Measurements from ENCODE around the gene FIBCD1. TPM values are rescaled to one million over a fixed set of nuclear protein-coding genes. Genes with fewer than 3 reads are reported as not detected.
"Not testable (repeated sequence)": the region's sequence is repeated elsewhere in the genome, so short reads cannot be mapped to it uniquely, and the experiment has no call there.

Gene FIBCD1
- total RNA-seq, 1 donor from 2014 or later, result 0.54 TPM

- DNase-seq (ENCODE audit: low spot score), result no peak
- intact Hi-C loops (cut with DNase I), result no loop called here
Observed at GRCh38 chr9:130975156-130975555, 36.1 kb upstream of the FIBCD1 start.

- no peak for DNase-seq (ENCODE audit: low spot score)
- intact Hi-C loops (cut with DNase I), result no loop called here
Observed at GRCh38 chr9:130974697-130975096, 35.6 kb upstream of the FIBCD1 start.

GRCh38 chr9:130973686-130974281, 34.7 kb upstream of the FIBCD1 start:
- DNase-seq (ENCODE audit: low spot score), result no peak
- intact Hi-C loops (cut with DNase I), result no loop called here

DNA sequence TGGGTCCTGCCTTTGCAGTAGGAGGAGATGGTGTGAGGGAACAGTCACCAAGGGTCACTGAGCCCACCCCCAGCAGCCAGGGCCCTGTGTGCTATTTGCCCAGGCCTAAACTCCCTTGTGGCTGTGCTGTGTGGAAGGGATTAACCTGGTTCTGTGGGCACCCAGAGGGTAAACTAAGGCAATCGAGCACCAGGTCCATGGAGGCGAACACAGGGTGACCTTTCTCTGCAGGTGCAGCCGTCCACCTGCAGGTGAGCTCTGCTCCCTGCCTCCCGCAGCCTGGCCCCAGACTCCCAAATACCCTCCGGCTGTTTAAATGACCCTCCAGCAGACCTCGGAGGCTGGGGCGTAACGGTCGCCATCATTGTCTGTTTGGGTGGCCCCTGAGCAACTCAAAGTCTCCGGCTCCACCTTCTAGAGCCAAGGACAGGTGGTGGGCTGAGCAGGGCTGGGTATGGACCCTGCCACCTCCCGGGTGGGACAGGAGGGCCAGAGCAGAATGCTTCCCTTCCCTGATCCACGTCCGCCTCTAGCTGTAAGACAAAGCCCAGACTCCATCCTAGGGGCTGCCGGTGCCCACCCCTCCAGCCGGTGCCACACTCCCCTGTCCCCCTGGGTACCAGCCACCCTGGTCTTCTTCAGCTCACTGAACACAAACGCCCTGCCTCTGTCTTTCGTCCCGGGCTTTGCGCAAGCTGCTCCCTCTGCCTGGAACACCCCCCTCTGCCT, 34.1 kb upstream of the FIBCD1 start:
- intact Hi-C loops (cut with DNase I), result no loop called here
- no peak for DNase-seq (ENCODE audit: low spot score)

GRCh38 chr9:130972277-130972956, 33.4 kb upstream of the FIBCD1 start:
- no peak for DNase-seq (ENCODE audit: low spot score)
- intact Hi-C loops (cut with DNase I), result no loop called here

DNA sequence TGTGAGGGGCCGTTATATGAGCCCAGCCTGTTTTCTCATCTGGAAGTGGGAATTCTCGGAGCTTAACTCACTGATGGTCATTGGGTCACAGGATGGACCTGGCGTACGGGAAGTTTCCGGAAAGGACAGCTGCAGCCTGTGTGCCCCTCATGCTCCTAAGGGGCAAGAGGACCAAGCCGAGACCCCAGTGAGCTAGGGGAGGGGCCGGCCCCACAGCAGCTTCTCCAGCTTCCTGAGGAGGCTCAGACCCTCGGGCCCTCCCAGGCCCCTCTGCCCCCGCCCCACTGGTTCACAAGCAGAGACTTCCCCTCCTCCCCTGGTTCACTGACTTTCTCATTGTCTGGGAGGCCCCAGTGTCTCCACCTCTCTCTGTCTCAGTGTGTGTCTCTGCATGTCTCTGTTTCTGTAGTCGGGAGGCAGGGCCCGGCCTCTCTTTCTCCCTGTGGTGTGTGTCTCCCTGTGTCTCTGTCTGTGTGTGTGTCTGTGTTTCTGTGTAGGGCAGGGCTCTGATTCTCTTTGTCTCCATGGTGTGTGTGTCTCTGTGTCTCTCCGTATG, 32.3 kb upstream of the FIBCD1 start:
- DNase-seq (ENCODE audit: low spot score), result no peak
- intact Hi-C loops (cut with DNase I), result no loop called here

GRCh38 chr9:130970855-130971254, 31.8 kb upstream of the FIBCD1 start:
- DNase-seq (ENCODE audit: low spot score), result no peak
- intact Hi-C loops (cut with DNase I), result no loop called here

GRCh38 chr9:130970052-130970451, 31.0 kb upstream of the FIBCD1 start:
- intact Hi-C loops (cut with DNase I), result no loop called here

DNA sequence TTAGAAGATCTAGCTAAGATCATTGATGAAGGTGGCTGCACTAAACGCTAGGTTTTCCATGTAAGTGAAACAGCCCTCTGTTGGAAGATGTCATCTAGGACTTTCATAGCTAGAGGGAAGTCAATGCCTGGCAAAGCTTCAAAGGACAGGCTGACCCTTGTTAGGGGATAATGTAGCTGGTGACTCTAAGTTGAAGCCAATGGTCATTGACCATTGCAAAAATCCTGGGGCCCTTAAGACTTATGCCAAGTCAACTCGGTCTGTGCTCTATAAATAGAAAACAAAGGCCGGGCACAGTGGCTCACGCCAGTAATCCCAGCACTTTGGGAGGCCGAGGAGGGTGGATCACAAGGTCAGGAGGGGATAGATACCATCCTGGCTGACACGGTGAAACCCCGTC, 26.6 kb upstream of the FIBCD1 start:
- intact Hi-C loops (cut with DNase I), result no loop called here
- DNase-seq (ENCODE audit: low spot score), result no peak

More at GRCh38 chr9:130970052-130970451, 31.0 kb upstream of the FIBCD1 start:
- no peak for DNase-seq (ENCODE audit: low spot score)

GRCh38 chr9:130963916-130964315, 24.9 kb upstream of the FIBCD1 start:
- intact Hi-C loops (cut with DNase I), result no loop called here
- DNase-seq (ENCODE audit: low spot score), result no peak

GRCh38 chr9:130963337-130963908, 24.4 kb upstream of the FIBCD1 start:
- no peak for DNase-seq (ENCODE audit: low spot score)
- intact Hi-C loops (cut with DNase I), result no loop called here

- no peak for DNase-seq (ENCODE audit: low spot score)
- intact Hi-C loops (cut with DNase I), result no loop called here
Observed at GRCh38 chr9:130962418-130963316, 23.6 kb upstream of the FIBCD1 start.

GRCh38 chr9:130961511-130962300, 22.7 kb upstream of the FIBCD1 start:
- DNase-seq (ENCODE audit: low spot score), result no peak
- intact Hi-C loops (cut with DNase I), result no loop called here

GRCh38 chr9:130960522-130961378, 21.7 kb upstream of the FIBCD1 start:
- DNase-seq (ENCODE audit: low spot score), result no peak
- intact Hi-C loops (cut with DNase I), result no loop called here

DNA sequence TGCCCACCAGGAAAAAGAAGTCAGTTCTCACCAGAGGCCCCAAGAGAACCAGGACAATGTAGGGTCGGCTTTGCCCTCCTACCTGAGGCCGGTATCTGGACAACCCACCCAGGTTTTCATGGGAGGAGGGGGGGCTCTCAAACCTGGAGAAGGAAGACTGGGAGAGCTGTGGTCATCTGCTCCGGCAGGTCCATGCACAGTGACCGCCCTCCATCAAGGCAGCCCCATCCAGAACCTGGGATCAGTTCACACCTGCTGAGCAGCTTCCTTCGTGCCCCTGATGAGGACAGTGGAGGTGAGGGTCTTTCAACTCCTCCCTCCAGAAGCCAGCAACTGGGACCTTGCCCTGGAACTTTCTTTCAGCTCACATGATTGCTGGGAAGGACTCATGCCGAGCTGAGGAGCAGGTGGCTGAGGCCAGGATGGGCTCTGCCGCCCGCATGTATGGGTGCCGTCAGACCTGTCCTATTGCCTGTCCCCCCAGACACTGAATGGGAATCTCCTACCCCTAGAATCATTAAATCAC, 20.8 kb upstream of the FIBCD1 start:
- DNase-seq (ENCODE audit: low spot score), result no peak
- intact Hi-C loops (cut with DNase I), result no loop called here

DNA sequence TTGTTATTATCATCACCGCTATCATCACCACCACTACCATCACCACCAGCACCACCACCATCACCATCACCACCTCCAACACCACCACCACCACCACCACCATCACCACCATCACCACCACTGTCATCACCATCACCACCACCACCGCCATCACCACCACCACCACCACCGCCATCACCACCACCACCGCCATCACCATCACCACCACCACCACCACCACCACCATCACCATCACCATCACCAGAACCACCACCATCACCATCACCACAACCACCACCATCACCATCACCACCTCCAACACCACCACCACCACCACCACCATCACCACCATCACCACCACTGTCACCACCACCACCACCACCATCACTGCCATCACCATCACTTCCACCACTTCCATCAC, 19.5 kb upstream of the FIBCD1 start:
- DNase-seq (ENCODE audit: low spot score); intact Hi-C loops (cut with DNase I): not testable (repeated sequence)

GRCh38 chr9:130957451-130958203, 18.6 kb upstream of the FIBCD1 start:
- intact Hi-C loops (cut with DNase I), result no loop called here
- no peak for DNase-seq (ENCODE audit: low spot score)

Measured in cardiac septum (tissue), 1 donor.